HG03097 (cell line): Measurements from ENCODE around the gene BLOC1S2.
"Not testable (repeated sequence)": the region's sequence is repeated elsewhere in the genome, so short reads cannot be mapped to it uniquely, and the experiment has no call there.

Experiments
- ATAC-seq: cut with Tn5 transposase; IDR thresholded peaks from one replicate; pipeline ENCODE4 v1.9.1; 2021; ENCODE audit not compliant: unreplicated experiment, low FRiP score

The BLOC1S2 gene

GRCh38 chr10:100286051-100287033 lies at the start of gene BLOC1S2:
Gene BLOC1S2 (minus strand): TSS chr10:100286680. CDS start chr10:100286659, 21 bp downstream.
- ATAC-seq: peak; percentile 91

- no peak for ATAC-seq
Observed at GRCh38 chr10:100334762-100335161, 48.3 kb upstream of the BLOC1S2 start.

- ATAC-seq: no peak
Observed at GRCh38 chr10:100333661-100334440, 47.4 kb upstream of the BLOC1S2 start.

GRCh38 chr10:100333106-100333505 lies 46.6 kb upstream of the BLOC1S2 start:
- no peak for ATAC-seq

GRCh38 chr10:100330079-100330478 lies 43.6 kb upstream of the BLOC1S2 start, which contains the start of gene PKD2L1:
Gene PKD2L1 (minus strand): TSS chr10:100330228. CDS start chr10:100330103, 125 bp downstream.
- no peak for ATAC-seq

- no peak for ATAC-seq
Observed at GRCh38 chr10:100328198-100328597, 41.7 kb upstream of the BLOC1S2 start.

- no peak for ATAC-seq
Observed at GRCh38 chr10:100327718-100328009, 41.2 kb upstream of the BLOC1S2 start.

GRCh38 chr10:100327007-100327717 lies 40.7 kb upstream of the BLOC1S2 start:
- ATAC-seq: peak; percentile 83

- no peak for ATAC-seq
Observed at GRCh38 chr10:100325158-100325557, 38.7 kb upstream of the BLOC1S2 start.

GRCh38 chr10:100319707-100320402 lies 33.4 kb upstream of the BLOC1S2 start:
- ATAC-seq: no peak

- ATAC-seq: no peak
Observed at GRCh38 chr10:100318207-100318606, 31.7 kb upstream of the BLOC1S2 start.

- ATAC-seq: no peak
Observed at GRCh38 chr10:100315615-100316014, 29.1 kb upstream of the BLOC1S2 start.

GRCh38 chr10:100311298-100311697 lies 24.8 kb upstream of the BLOC1S2 start:
- ATAC-seq: no peak

GRCh38 chr10:100307684-100308083 lies 21.2 kb upstream of the BLOC1S2 start:
- no peak for ATAC-seq

- no peak for ATAC-seq
Observed at GRCh38 chr10:100306861-100307260, 20.4 kb upstream of the BLOC1S2 start.

GRCh38 chr10:100304414-100304813 lies 17.9 kb upstream of the BLOC1S2 start:
- ATAC-seq: no peak

- ATAC-seq: no peak
Observed at GRCh38 chr10:100303724-100304319, 17.3 kb upstream of the BLOC1S2 start.

- ATAC-seq: not testable (repeated sequence)
Observed at GRCh38 chr10:100301123-100301522, 14.6 kb upstream of the BLOC1S2 start.

- no peak for ATAC-seq
Observed at GRCh38 chr10:100297242-100297641, 10.8 kb upstream of the BLOC1S2 start.

- no peak for ATAC-seq
Observed at GRCh38 chr10:100293066-100293465, 6.6 kb upstream of the BLOC1S2 start.
